Measurements from ENCODE around the gene TPSAB1.
"Not testable (repeated sequence)": the region's sequence is repeated elsewhere in the genome, so short reads cannot be mapped to it uniquely, and the experiment has no call there.

Gene TPSAB1

DNA sequence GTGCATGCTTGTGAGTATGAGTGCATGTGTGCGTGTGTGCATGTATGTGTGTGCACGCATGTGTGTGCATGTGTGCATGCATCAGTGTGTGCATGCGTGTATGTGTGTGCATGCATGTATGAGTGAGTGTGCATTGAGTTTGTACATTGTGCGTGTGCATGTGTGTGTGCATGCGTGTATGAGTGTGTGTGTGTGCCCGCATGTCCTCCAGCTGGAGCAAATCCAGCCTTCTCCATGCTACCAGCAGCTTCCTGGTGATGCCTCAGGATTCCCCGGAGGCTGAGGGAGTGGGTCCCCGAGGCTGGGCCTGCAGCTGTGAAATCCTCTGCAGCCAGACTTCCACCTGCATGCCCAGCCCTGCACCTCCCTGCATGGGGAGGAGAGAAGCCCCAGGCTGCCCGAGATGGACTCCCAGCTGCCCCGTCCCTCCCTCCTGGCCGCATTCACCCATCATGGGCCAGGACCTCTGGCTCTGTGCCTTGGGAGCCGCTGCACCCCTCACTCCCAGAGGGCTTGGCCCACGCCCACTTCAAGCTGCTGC is 24.7 kb downstream of the TPSAB1 start:
- no peak for DNase-seq (ENCODE audit: low read depth)

DNA sequence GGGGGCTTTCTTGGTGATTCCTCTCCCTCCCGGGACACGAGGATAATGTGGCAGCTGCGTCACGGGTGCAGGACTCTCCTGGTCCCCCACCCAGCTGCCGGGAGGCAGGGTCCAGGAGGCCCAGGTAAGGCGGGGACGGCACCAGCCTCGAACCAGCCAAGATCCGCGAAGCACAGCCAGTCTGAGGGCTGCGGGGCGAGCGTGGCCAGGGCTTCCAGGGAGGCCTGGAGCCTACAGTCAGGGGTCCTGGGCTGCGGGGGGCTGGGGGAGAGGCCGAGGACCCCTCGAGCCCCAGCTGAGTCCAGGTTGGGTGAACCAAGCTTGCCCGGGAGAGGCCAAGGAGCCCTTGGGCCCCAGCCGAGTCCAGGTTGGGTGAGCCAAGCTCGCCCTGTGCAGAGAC is 25.3 kb downstream of the TPSAB1 start:
- no peak for DNase-seq (ENCODE audit: low read depth)

GRCh38 chr16:1269418-1269817 is 28.9 kb downstream of the TPSAB1 start:
- DNase-seq (ENCODE audit: low read depth), result not testable (repeated sequence)

DNA sequence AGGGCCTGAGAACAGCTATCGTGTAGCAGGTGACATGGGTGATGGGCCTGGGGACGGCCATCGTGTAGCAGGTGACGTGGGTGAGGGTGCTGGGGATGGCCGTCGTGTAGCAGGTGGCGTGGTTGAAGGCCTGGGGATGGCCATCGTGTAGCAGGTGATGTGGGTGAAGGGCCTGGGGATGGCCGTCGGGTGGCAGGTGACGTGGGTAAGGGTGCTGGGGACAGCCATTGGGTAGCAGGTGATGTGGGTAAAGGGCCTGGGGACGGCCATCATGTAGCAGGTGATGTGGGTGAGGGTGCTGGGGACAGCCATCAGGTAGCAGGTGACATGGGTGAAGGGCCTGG is 30.8 kb downstream of the TPSAB1 start:
- no peak for DNase-seq (ENCODE audit: low read depth)

DNA sequence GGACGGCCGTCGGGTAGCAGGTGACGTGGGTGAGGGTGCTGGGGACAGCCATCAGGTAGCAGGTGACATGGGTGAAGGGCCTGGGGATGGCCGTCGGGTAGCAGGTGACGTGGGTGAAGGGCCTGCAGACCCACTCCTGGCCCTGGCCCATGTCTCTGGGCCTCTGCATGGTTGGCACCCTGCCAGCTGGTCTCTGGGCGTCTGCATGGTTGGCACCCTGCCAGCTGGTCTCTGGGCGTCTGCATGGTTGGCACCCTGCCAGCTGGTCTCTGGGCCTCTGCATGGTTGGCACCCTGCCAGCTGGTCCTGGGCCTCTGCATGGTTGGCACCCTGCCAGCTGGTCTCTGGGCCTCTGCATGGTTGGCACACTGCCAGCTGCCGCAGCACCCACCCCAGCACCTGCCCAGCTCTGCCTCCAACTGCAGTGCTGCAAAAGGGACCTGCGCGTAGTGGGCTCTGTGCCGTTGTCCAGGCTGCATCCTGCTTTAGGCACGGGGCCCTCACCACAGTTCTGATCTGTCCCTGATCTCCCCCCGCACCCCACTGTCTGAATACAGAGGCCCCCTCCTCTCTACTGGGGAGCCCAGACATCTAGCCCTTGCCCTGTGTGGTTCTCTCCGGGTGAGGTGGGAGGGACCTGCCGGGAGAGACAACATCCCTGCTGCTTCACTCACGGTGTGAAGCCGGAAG is 31.4 kb downstream of the TPSAB1 start:
- DNase-seq (ENCODE audit: low read depth), result not testable (repeated sequence)

DNA sequence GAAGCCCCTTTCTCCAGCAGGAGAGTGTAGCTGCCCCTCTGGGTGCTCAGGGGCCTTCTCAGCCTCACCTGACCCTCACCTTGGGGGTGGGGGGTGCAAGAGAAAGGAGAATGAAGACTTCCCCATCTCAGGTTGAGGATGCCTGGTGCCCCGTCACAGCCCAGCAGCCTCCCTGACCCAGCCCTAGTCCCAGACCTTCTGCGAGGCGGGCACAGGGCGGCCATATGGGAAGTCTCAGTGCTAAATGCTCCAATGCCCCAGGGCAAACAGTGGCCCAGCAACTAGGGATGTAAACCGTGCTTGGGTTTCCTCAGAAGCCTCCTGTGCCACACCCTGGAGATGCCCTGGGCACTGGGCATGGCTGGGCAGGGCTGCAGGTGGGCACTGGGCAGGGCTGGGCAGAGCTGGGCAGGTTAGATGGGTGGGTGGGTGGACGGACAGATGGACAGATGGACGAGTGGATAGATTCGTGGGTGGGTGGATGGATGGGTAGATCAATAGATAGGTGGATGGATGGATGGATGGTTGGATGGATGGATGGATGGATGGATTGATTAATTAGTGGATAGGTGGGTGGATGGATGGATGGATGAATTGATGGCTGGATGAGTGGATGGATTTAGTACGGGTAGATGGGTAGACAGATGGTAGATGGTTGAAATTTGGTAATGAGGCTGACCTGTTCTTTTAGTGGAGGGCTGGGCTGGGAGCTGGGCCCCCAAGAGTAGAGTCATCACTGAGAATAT is 32.1 kb downstream of the TPSAB1 start:
- no peak for DNase-seq (ENCODE audit: low read depth)

DNA sequence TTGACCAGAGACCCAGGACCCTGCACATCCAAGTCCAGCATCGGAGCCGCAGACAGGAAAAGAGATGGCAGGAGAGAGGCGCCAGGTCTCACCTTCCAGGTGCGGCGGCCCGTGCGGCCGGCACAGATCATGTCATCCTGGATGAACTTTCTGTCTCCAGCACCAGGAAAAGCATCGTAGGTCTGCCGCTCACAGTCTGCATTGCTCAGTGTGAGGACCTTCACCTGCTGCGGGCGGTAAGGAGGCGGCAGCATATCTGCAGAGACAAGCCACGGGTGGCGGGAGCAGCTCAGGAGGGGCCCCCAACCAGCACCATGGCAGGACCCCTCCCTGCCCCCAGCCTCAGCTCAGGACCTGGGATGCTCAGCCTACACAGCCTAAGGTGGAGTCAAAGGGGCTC is 33.3 kb downstream of the TPSAB1 start:
- no peak for DNase-seq (ENCODE audit: low read depth)

DNA sequence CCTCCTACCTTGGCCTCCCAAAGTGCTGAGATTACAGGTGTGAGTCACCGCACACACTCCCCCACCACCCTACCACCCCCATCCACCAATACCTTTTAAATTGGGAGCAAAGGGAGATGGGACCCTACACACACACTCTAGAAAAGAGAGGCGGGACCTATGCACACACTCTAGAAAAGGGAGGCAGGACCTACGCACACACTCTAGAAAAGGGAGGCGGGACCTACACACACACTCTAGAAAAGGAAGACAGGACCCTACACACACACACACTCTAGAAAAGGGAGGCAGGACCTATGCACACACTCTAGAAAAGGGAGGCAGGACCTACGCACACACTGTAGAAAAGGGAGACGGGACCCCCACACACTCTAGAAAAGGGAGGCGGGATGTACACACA is 34.3 kb downstream of the TPSAB1 start:
- DNase-seq (ENCODE audit: low read depth), result no peak

DNA sequence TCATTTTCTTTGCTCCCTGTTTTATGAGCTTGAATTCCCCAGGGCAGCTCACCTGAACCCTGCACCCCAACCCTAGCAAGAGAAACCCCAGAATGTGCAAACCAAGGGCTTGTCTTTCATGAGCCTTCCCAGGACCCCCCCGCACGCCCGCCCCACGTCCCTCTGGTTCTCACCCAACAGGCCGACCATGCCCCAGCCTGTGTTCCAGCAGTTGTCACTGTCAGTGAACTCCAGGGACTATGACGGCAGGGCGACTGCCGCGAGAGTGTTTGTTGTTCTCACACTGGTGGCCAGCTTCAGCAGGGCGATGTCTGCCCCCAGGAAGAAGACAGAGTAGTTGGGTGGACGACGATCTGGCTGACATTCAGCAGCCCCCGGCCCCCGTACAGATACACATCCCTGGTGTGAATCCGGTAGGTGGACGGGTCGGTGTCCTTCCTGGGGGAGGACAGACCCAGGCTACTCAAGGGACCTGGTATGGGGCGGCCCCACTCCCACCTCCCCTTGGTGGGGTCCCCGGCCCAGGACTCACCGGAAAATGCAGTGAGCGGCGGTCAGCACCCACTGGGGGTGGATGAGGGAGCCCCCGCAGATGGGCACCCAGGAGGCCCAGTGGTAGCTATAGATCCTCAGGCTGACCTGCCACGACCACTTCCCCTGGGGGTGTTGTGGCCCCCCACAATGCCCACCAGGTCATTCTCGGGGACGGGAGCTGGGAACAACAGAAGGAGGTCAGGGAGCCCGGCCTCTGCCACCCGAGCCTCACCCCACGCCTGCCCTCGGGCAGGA is 35.5 kb downstream of the TPSAB1 start:
- no peak for DNase-seq (ENCODE audit: low read depth)

DNA sequence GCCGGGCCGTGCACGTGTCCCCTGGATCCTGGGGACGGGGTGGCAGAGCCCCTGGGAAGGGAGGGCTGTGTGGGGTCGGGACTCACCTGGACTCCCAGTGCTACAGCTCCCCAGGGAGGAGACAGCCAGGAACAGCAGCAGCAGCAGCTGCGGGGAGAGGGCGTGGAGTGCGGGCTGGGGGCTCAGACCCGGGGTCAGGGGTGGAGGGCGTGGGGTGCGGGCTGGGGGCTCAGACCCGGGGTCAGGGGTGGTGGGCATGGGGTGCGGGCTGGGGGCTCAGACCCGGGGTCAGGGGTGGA is 36.0 kb downstream of the TPSAB1 start:
- DNase-seq (ENCODE audit: low read depth), result no peak

GRCh38 chr16:1277151-1277598 is 36.7 kb downstream of the TPSAB1 start:
- no peak for DNase-seq (ENCODE audit: low read depth)

- no peak for DNase-seq (ENCODE audit: low read depth)
These were observed 37.2 kb downstream of the TPSAB1 start for GRCh38 chr16:1277617-1278282.

- DNase-seq (ENCODE audit: low read depth), result no peak
These were observed 38.0 kb downstream of the TPSAB1 start for GRCh38 chr16:1278477-1278876.

GRCh38 chr16:1279081-1279944 is 38.8 kb downstream of the TPSAB1 start:
- no peak for DNase-seq (ENCODE audit: low read depth)

GRCh38 chr16:1279945-1280589 is 39.6 kb downstream of the TPSAB1 start:
- no peak for DNase-seq (ENCODE audit: low read depth)

- no peak for DNase-seq (ENCODE audit: low read depth)
These were observed 40.3 kb downstream of the TPSAB1 start for GRCh38 chr16:1280783-1281182.

- DNase-seq (ENCODE audit: low read depth), result no peak
These were observed 41.0 kb downstream of the TPSAB1 start for GRCh38 chr16:1281517-1281916.

DNA sequence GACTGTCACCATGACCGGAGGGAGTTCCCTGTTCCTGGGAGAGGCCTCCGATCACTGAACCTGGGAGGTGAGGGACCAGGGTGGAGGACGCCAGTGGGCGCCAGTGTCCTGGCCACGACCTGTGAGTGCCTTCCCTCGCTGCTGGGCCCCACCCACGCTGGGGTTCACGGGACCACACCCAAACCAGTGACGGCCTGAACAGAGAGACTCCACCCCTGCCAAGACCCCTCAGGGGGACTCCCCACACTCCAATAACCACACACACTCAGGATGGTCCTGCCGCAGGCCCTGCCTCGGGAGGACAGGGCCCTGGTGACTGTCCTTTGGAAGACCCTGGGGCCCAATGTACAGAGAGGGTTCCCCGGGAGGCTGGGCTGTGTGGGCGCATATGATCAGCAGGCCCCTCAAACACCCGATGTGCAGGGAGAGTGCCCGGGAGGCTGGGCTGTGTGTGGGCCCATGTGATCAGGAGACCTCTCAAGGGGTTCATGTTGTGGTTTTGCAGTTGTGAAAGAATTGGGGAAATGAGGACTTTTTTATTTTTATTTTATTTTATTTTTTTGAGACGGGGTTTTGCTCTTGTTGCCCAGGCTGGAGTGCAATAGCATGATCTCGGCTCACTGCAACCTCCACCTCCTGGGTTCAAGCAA is 41.9 kb downstream of the TPSAB1 start:
- no peak for DNase-seq (ENCODE audit: low read depth)

DNA sequence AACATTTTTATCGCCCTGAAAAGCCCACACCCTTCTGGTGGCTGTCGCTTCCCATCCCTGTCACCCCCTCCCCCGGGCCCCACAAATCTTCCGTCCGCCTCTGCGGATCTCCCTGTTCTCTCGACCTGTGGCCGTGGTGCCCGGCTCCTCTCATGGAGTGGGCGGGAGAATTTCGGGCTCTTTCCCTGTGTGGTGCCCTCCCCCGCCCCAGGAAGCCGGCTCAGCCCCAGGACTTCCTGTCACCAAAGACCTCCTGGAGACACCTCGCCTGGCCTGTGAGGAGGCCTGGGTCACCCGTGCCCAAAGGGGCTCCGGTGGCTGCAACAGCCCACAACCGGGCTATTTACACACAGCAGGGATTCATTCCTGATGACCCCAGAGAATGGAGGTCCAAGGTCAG is 42.8 kb downstream of the TPSAB1 start:
- no peak for DNase-seq (ENCODE audit: low read depth)

- DNase-seq (ENCODE audit: low read depth), result no peak
These were observed 43.6 kb downstream of the TPSAB1 start for GRCh38 chr16:1283996-1284616.
